GM19372 (cell line): ENCODE data around the gene RPL9.
"Not testable (repeated sequence)": the region's sequence is repeated elsewhere in the genome, so short reads cannot be mapped to it uniquely, and the experiment has no call there.

ENCODE experiments used
- ATAC-seq: cut with Tn5 transposase; IDR thresholded peaks from one replicate; pipeline ENCODE4 v1.9.1; 2021; ENCODE audit warnings: mild to moderate bottlenecking, low read depth, moderate library complexity; ENCODE audit not compliant: unreplicated experiment

RPL9 gene

DNA sequence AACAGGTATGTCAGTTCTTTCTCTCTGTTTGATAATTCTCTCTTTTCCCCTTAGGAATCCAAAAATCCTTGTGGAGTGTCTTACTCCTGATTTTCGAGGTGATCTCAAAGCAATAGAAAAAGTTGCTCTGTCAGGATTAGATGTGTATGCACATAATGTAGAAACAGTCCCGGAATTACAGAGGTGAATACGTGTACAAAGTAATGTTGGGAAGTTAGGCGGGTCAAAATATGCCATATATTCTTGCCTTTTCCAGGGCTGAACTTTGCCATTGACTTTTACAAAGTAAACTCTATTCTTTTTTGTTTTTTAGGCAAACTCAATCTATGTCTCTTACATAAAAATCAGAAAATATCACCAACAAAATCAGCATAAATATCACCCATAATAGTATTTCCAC is 8.7 kb upstream of the RPL9 start:
- no peak for ATAC-seq

DNA sequence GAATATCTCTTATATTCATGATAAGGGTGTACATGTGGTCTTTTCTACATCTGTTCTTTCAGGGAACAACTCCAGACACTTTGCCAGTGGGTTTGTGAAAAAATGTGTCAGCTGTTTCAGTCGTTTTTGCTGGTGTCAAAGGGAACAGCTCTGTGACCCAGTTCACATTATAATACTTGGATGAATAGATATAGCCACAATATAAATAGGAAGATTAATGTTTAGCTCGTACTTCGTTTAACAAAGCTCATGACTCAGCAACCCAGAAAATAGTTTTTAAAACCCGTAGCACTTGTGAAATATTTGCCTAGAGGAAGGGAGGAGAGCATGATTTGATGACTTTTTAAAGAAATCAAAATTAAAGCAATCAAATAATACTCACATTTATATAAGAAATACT is 8.0 kb upstream of the RPL9 start:
- no peak for ATAC-seq

DNA sequence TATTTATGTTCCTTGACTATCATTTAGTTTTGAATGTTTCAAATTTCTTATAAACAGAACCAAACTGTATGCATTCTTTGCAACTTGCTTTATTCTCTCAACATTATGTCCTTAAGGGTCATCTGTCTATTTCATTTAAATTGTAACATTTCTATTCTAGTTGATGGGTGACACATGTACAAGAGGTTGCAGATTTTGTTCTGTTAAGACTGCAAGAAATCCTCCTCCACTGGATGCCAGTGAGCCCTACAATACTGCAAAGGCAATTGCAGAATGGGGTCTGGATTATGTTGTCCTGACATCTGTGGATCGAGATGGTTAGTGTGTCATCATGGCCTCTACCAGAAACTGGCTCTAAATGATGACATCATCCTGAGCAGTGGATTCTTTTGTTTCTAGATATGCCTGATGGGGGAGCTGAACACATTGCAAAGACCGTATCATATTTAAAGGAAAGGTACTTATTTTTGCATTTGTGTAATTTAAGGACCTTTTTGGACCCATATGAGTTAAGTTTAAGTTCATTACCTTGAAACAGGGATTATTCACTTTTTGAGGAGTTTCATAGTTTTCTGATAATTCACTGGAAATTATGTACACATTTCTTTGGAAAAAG is 6.3 kb upstream of the RPL9 start:
- no peak for ATAC-seq

DNA sequence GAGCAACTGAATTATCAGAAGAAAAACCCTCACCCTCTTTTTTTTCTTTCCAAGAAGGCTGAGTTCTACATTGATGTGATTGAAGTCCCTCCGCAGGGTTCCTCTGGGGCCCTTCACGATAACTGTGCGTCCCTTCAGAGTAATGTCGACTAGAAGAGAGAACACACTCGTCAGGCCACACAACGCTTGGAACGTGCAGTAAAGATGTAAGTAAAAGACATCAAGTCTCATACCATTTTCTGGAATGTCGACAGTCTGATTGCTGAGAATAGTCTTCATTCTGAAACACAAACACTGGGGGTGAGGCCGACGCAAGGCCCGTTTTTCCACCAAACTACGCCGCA is 589 bp downstream of the RPL9 start:
- ATAC-seq = not testable (repeated sequence)

DNA sequence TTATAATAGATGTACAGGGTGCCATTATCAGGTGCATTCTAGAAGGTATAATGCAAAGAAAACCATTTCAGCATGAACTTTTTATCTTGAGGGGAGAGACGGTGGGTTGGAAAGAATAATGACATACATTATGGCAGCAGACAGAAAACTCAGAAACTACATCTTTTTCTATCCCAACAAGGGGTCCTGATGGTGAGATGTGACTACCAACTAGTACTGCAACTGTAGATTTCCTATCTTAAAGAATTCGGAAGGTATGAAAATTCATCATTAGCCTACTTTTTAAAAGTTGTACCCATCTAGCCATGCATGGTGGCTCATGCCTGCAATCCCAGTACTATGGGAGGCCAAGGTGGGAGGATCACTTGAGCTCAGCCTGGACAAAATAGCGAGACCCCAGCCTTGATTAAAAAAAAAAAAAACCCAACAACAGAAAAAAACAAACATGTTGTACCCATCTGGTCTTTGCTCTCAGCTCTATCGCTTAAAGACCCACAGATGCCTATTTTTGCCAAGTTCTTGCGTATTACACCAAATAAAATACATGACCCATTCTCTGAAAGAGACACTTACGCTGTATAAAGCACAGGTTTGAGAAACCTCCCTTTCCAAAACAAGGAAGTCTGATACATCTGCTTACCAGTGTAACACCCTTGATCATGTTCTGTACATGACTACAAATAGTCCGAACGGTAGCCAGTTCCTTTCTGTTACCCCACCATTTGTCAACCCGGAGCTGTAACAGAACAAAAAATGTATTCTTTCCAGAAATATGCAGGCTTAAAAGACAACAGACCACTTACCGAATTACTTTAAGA is 1.6 kb downstream of the RPL9 start:
- no peak for ATAC-seq

DNA sequence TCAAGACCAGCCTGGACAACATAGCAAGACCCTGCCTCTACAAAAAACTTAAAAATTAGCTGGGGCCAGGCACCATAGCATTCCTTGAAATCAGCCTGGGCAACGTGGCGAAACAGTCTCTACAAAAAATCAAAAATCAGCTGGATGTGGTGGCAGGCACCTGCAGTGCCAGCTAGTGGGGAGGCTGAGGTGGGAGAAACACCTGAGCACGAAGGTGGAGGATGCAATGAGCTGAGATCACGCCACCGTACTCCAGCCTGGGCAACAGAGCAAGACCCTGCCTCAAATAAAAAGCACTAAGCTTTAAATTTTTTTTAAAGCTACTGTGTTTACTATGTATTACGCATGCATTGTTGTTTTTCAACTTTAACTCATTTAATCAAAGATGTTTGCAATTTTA is 3.2 kb downstream of the RPL9 start:
- no peak for ATAC-seq

DNA sequence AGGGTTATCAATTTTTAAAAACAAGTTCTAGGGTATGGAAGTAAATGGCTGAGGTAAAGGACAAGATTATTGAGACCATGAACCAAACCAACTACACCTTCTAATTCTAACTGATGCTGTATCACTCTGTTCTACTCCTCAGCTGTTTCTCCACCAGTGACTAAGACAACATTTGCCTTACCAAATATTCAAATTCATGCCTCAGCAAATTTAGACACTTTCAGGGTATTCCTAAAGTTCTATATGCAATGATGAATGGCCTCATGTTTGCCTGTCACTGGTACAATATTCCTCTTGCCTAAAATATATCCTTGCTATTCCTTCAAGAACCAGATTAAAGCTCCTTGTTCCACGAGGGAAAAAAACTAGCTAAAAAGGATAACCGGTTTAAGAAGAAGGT is 5.0 kb downstream of the RPL9 start:
- no peak for ATAC-seq

DNA sequence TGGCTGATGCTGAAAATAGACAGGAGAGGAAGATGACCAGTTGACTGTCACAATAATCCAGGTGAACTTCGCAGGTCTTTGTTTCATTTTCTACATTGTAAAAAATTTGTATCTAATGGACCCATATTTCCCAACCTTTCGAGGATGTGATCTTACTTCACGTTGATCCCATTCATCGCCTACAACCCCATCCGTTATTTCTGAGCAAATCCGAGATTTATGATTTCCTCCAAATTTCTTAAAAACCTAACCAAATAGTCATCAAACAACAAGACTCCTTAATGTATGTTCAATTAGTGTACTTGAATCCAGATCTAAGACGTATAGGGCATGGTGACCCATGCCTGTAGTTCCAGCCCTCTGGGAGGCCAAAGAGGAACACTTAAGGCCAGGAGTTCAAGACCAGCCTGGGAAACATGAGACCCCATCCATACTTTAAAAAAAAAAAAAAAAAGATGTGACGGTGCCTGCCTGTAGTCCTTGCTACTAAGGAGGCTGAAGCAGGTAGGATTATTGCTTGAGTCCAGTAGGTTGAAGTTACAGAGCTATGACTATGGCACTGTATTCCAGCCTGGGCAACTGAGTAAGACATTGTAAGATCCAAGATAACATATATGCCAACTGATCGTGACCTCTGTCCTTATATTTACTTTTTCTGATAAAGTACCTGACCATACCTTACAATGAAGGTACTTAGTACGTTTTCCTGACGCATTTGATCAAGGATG is 5.7 kb downstream of the RPL9 start:
- no peak for ATAC-seq

DNA sequence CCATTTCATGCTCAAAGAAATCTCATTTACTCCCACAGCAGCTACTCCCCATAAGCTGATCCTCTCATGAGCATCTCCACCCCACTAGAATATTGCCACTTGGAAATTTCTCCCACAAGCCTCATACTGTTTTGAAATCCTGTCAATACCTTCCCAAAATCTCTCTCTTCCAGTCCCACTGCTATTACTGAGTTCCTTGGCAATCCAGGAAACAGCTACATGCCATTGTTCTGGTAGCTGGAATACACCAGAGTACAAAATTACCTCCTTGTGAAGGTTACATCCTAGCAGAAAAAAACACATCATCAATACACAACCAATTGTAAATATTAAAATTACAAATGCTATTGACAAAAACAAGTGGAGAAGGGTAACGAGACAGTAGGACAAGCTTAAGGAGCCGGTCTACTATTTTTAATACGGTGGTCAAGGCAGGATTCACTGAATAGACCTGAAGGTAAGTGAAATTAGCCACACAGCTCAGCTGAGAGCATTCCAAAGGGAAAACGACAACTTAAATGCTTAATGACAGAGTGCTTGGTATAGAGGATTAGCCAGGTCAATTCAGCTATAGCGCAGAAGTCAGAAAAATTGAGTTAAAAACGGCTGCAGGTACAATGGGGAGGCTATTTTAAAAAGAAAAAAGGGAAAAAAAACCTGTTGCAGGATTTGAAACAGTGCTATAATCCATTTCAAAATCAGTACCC is 6.4 kb downstream of the RPL9 start:
- no peak for ATAC-seq

DNA sequence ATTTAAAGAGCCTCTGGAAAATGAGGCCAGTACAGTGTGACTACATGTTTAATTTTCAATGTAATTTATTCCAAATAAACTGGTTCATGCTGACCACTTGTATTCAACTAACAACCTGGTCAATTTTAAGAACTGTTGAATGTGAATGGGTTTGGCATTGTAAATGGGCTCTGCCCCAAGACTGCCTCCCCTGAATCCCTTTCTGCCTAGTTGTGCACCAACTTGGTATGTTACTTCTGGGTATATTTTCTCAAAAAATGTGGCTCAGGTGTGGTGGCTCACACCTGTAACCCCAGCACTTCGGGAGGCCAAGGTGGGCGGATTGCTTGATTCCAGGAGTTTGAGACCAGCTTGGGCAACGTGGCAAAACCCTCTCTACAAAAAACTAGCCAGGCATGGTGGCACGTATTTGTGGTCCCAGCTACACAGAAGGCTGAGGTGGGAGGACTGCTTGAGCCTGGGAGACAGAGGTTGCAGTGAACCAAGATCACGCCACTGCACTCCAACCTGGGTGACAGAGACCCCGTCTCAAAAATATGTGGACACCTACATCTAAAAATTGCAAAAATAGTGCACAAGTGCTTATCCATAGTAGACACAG is 7.2 kb downstream of the RPL9 start:
- ATAC-seq = no peak

DNA sequence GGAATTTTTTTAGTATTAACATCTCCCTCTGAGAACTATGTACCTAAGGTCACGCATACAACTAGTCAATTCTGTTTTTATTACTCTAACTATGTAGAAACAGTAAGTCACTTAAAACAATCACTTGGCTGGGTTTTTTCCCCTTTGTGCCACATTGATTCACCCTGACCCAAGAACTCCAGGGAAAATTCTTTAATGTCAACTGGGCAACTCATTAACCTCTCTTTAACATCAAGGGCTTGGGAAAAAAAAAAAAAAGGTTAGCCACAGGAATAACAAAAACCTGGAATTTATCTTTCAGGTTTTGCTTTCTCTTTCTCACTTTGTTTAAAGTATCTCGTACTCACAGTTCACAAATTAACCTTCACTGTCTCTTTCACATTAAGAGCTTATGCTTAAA is 8.1 kb downstream of the RPL9 start:
- ATAC-seq = no peak

DNA sequence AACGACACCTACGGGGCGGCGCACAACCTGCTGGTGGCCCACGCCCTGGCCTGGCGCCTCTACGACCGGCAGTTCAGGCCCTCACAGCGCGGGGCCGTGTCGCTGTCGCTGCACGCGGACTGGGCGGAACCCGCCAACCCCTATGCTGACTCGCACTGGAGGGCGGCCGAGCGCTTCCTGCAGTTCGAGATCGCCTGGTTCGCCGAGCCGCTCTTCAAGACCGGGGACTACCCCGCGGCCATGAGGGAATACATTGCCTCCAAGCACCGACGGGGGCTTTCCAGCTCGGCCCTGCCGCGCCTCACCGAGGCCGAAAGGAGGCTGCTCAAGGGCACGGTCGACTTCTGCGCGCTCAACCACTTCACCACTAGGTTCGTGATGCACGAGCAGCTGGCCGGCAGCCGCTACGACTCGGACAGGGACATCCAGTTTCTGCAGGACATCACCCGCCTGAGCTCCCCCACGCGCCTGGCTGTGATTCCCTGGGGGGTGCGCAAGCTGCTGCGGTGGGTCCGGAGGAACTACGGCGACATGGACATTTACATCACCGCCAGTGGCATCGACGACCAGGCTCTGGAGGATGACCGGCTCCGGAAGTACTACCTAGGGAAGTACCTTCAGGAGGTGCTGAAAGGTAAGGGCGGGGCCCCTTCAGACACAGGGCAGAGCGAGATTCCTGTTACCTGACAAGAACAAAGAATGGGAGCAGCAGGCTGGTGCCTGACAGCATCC is 11.7 kb downstream of the RPL9 start:
- ATAC-seq = peak; percentile 84

DNA sequence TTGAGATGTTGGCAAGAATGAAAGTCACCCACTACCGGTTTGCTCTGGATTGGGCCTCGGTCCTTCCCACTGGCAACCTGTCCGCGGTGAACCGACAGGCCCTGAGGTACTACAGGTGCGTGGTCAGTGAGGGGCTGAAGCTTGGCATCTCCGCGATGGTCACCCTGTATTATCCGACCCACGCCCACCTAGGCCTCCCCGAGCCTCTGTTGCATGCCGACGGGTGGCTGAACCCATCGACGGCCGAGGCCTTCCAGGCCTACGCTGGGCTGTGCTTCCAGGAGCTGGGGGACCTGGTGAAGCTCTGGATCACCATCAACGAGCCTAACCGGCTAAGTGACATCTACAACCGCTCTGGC is 12.3 kb downstream of the RPL9 start:
- ATAC-seq = no peak

DNA sequence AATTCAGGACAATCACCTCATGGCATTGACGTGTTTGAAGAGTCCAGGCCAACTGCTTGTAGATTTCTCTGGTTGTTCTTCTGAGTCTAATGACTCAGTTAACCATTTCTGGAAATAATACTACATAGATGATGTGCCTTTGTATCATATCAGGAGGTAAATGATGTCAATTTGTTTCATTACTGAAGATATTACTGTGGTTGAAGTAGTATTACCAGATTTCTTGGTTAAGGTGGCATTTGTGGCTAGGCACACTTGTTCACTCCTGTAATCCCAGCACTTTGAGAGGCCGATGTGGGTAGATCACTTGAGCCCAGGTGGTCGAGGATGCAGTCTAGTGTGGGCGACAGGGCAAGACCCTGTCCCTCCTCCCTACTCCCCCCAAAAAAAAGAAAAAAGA is 15.7 kb downstream of the RPL9 start:
- no peak for ATAC-seq

DNA sequence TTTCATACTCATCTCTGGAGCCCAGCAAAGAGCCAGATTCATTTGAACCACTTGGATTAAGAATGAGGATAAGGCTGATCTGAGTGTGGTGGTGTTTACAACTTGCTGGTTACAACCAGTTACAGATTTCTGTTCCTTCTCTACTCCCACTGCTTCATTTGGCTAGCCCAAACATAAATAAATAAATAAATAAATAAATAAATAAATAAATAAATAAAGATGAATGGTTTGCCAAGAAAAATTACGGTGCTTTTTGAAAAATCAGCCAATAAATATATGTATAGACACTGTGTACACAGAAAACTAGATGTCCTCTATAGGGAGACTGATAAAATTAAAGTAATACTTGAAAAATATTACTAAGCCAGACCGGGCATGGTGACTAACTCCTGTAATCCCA is 17.1 kb downstream of the RPL9 start:
- no peak for ATAC-seq

DNA sequence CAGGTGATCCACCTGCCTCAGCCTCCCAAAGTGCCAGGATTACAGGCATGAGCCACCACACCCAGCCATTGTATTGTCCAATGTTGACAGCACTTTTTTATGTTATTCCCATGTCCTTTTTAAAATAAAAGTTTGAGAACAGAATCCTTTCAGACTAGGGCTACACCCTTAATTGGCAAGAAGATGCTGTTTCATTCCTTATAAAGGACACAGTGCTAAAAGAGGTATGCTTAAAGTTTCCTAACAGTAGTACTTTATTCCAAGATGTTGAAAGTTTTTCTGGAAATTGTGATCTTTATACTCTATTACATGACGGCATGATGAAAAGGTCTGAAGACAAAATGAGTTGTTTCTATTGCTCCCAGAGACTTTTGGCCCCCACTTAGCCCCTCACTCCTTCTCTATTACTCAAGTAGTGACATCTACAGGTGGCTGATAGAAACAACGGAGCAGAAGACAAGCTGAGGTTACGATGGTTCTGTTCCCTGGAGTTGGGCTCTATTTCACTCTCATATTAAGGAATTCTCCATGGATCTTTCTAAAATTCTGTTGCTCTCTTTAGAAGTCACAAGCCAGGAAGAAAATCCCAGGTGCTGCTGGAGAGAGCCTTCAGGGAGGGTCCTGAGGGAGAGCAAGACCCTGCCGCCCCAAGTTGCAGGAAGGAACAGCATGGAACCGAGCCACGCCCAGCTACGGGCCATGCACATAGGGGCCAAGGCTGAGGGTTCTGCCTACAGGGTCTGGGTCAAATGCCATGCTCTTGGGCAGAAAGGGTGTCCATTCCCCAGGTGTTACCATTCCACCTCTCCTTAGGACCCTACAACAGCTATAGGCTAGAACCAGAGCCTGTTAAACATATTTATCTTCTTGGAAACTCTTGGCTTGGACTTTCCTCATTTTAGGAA is 22.8 kb downstream of the RPL9 start:
- ATAC-seq = no peak

DNA sequence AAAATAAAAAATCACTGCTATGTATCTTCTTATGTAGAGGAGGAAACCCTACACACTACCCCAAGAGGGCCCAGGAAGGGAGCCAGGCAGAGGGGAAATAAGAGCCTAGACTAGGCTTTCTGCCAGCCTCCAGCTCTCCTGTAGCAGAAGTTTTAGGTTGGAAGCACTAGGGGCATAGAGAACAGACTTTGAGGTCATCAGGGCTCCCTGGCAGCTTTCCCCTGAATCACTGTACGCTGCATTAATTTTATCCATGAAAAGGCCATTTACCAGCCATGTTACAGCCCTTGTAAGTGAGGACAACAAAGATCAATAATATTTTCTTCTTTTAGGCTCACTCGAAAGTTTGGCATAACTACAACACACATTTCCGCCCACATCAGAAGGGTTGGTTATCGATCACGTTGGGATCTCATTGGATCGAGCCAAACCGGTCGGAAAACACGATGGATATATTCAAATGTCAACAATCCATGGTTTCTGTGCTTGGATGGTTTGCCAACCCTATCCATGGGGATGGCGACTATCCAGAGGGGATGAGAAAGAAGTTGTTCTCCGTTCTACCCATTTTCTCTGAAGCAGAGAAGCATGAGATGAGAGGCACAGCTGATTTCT is 24.7 kb downstream of the RPL9 start:
- no peak for ATAC-seq

DNA sequence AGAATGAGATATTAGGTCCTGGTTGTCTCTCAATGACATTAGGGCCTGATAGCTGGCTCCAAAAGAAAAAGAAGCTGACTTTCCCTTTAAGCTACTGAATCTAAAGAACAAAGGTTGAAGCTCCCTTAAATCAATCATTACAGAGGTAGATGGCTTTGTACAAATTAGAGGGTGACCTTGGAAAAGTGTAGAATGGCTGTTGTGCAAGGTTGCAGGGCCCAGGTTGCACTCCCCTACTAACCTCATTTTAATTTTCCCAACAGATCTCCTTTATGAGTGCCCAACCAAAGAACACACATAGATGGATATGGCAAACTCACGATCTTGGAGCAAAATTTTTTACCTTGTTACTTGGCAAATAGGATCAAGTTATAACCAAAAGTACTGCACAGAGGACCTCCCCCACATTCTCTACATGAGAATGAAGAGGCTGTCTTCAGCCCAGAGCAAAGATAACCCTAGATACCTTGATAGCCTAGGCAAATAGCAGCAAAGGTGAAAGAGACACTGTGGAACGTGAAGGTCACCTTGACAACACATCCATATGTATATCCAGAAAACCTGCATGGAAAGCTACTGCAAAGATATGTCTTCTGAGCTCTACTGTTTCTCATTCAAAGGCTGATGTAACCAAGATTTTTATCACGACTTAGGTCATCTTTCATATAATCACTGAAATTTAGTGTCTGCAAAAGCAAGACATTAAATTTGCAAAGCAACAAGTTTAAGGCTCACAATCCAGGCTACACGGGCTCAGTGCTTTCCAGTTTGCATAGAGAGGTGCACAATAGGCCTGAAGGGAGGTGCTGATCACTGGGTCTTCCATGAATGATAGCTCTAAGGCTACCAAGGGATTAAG is 29.0 kb downstream of the RPL9 start:
- ATAC-seq = no peak
